ENCODE data around the gene ENOX2.

The ENOX2 gene

GRCh38 chrX:130676861-130677260 lies 226.1 kb downstream of the ENOX2 start:
- DNase-seq (ENCODE audit: low read depth): no peak
- H3K4me3 ChIP-seq (ENCODE audit: low read depth, low read length): no peak overlapping the region
- TF ChIP-seq CTCF (IDR thresholded peaks at IDR 0.05; ENCODE audit: control insufficient read depth, extremely low read depth, insufficient read depth): no peak

DNA sequence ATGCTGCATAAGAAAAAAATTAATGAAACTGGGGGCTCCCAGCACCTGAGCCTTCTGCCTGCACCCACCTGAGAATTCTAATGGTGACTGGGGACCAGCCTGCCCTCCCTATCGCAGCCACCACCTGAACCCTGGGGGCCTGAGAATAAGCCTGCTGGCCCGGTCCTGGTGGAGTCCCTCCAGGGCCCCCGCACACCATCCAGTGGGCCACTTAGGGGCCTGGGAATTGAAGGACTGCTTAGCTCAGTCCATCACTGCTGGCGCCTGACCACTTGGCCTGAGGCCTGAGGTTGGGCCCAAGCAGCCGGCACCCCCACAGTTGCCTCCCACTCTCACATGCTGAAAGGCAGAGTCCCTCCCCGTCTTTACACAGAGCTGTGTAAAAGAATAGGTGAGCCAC lies 230.8 kb downstream of the ENOX2 start:
- no peak for TF ChIP-seq CTCF (IDR thresholded peaks at IDR 0.05; ENCODE audit: control insufficient read depth, extremely low read depth, insufficient read depth)
- DNase-seq (ENCODE audit: low read depth): no peak
- no peak overlapping the region for H3K4me3 ChIP-seq (ENCODE audit: low read depth, low read length)

DNA sequence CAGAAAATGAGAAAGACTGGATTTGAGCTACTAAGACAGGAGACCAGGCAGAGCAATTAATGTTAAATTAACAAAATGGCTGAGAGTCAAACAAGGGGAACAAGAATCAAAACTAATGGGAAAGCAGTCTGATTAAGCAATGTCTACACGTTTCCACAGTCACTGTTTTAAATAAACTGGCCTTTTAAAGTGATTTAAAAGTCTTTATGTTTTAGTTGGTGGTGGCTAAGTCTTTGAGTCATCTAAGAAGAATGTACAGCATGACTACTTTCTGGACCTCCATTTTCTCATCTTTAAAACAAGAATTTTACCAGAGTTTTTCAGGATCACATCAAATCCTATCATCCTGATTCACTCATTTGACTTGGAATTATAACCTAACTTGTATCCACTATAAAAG lies 233.8 kb downstream of the ENOX2 start:
- no peak for DNase-seq (ENCODE audit: low read depth)
- no peak overlapping the region for H3K4me3 ChIP-seq (ENCODE audit: low read depth, low read length)
- TF ChIP-seq CTCF (IDR thresholded peaks at IDR 0.05; ENCODE audit: control insufficient read depth, extremely low read depth, insufficient read depth): no peak

GRCh38 chrX:130665263-130665662 lies 237.7 kb downstream of the ENOX2 start:
- no peak for DNase-seq (ENCODE audit: low read depth)
- no peak for TF ChIP-seq CTCF (IDR thresholded peaks at IDR 0.05; ENCODE audit: control insufficient read depth, extremely low read depth, insufficient read depth)
- no peak overlapping the region for H3K4me3 ChIP-seq (ENCODE audit: low read depth, low read length)

DNA sequence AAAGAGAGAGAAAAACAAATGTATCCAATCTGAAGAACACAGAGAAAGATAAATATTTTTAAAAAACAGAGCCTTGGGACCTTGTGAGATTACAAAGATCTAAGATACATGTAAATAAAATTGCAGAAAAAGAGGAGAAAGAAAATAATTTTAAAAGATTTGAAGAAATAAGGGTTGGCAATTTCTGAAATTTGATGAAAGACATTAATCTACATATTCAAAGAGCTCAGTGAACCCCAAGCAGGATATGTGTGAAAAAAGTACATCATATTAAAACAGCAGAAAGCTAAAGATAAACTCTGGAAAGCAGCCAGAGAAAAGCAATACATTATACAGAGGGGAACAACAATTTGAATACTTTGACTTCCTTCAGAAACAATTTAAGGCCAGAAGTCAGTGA lies 244.7 kb downstream of the ENOX2 start:
- DNase-seq (ENCODE audit: low read depth): no peak
- H3K4me3 ChIP-seq (ENCODE audit: low read depth, low read length): no peak overlapping the region
- no peak for TF ChIP-seq CTCF (IDR thresholded peaks at IDR 0.05; ENCODE audit: control insufficient read depth, extremely low read depth, insufficient read depth)

DNA sequence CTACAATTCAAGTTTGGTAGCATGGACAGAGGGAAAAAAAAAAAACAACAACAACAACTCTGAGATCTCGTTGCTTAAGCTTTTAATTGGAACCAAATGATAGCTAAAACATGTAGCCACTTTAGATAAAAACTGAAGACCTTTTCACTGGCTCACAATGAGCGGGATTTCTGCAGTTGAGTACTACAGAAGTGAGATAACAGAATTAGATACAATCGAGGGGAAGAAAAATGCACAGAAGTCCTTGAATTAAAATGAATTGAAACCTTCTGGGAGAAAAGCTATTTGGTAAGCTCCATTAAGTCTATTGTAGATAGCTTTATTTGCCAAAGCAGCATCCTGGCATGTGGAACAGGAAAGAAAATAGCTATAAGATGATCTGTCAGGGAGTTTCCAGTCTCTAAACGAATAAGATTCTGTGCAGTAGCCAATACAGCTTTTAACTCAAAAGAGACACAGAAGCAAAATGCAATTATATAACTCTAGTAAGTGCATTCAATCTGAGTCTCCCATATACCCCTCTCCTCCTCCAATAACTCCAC lies 248.5 kb downstream of the ENOX2 start:
- TF ChIP-seq CTCF (IDR thresholded peaks at IDR 0.05; ENCODE audit: control insufficient read depth, extremely low read depth, insufficient read depth): no peak
- no peak for DNase-seq (ENCODE audit: low read depth)

GRCh38 chrX:130652824-130653578 lies 250.0 kb downstream of the ENOX2 start:
- DNase-seq (ENCODE audit: low read depth): no peak
- no peak overlapping the region for H3K4me3 ChIP-seq (ENCODE audit: low read depth, low read length)
- no peak for TF ChIP-seq CTCF (IDR thresholded peaks at IDR 0.05; ENCODE audit: control insufficient read depth, extremely low read depth, insufficient read depth)

More for the DNA sequence above, 248.5 kb downstream of the ENOX2 start:
- H3K4me3 ChIP-seq (ENCODE audit: low read depth, low read length): no peak overlapping the region
